K562 (cell line): ENCODE measurements around the gene FAM110D. TPM values are rescaled to one million over a fixed set of nuclear protein-coding genes. Genes with fewer than 3 reads are reported as not detected.

Source experiments
- CCNT2 ChIP-seq: IDR thresholded peaks from 2 replicates; pipeline ENCODE4 v1.6.1; 2011; ENCODE audit warnings: borderline replicate concordance, low read depth, mild to moderate bottlenecking, moderate library complexity, mixed read lengths, low read length; ENCODE audit not compliant: insufficient read length; ENCODE audit errors: extremely low read depth
- CEBPB ChIP-seq: fragments of 450-650 bp; IDR thresholded peaks from 2 replicates; pipeline ENCODE4 v1.6.1; 2016; ENCODE audit warnings: missing genetic modification characterization, missing compliant biosample characterization
- CEBPG ChIP-seq, 3 experiments: fragments of 200-800 bp in 1 of 3; sonication (Bioruptor generic) in 1 of 3; sonication (generic) in 1 of 3; formaldehyde crosslinking in 1 of 3; IDR thresholded peaks in 2 of 3; conservative IDR thresholded peaks in 1 of 3; 2 replicates each; pipeline versions ENCODE4 v1.6.1 to v1.8.0; 2016 to 2022; ENCODE audit warnings: missing compliant biosample characterization in 2 of 3, missing genetic modification characterization in 2 of 3, mild to moderate bottlenecking in 1 of 3, missing genetic modification reagents in 1 of 3
- CHD4 ChIP-seq: fragments of 200-600 bp; sonication (generic); IDR thresholded peaks from 3 replicates; pipeline ENCODE4 v1.6.1; 2012; ENCODE audit warnings: low read depth, mild to moderate bottlenecking, mixed read lengths, low read length, inconsistent platforms; ENCODE audit not compliant: insufficient read depth, insufficient replicate concordance, poor library complexity, severe bottlenecking
- CREBBP ChIP-seq: IDR thresholded peaks from one replicate; pipeline ENCODE4 v1.6.1; 2012; ENCODE audit warnings: low read depth, mild to moderate bottlenecking, control low read depth, inconsistent platforms, low read length
- CSDE1 ChIP-seq, 2 experiments: fragments of 450-650 bp; IDR thresholded peaks; 2 replicates each; pipeline ENCODE4 v1.6.1; 2016; ENCODE audit warnings: mild to moderate bottlenecking in 1 of 2
- ETV1 ChIP-seq: fragments of 450-650 bp; conservative IDR thresholded peaks from 2 replicates; pipeline ENCODE4 v1.6.1; 2016; ENCODE audit warnings: missing genetic modification characterization, control low read depth, low read depth, missing compliant biosample characterization
- GATAD2A ChIP-seq: fragments of 450-650 bp; IDR thresholded peaks from 2 replicates; pipeline ENCODE4 v1.6.1; 2017
- HDAC2 ChIP-seq: fragments of 450-650 bp; IDR thresholded peaks from 2 replicates; pipeline ENCODE4 v1.6.1; 2016; ENCODE audit warnings: mild to moderate bottlenecking
- LCOR ChIP-seq: sonication (generic); formaldehyde crosslinking; IDR thresholded peaks from 2 replicates; pipeline ENCODE4 v1.8.0; 2022; ENCODE audit warnings: mild to moderate bottlenecking, missing genetic modification reagents
- MCM5 ChIP-seq: fragments of 450-650 bp; IDR thresholded peaks from 2 replicates; pipeline ENCODE4 v1.6.1; 2016; ENCODE audit warnings: low read depth
- NBN ChIP-seq: fragments of 450-650 bp; IDR thresholded peaks from 2 replicates; pipeline ENCODE4 v1.6.1; 2016; ENCODE audit warnings: low read depth, mild to moderate bottlenecking
- SLC30A9 ChIP-seq: fragments of 250-450 bp; sonication (Bioruptor Pico); IDR thresholded peaks from 2 replicates; pipeline ENCODE4 v1.8.0; 2022; ENCODE audit warnings: mild to moderate bottlenecking, moderate library complexity
- SMAD4 ChIP-seq: fragments of 250-450 bp; sonication (Bioruptor Pico); conservative IDR thresholded peaks from 2 replicates; pipeline ENCODE4 v1.8.0; 2021; ENCODE audit warnings: inconsistent platforms, mild to moderate bottlenecking, moderate library complexity
- SPI1 ChIP-seq: IDR thresholded peaks from 2 replicates; pipeline ENCODE4 v1.6.1; 2011; ENCODE audit warnings: low read depth, low read length, control low read depth, borderline replicate concordance
- TEAD4 ChIP-seq, 2 experiments: sonication (generic) in 1 of 2; formaldehyde crosslinking in 1 of 2; IDR thresholded peaks; 2 replicates each; pipeline versions ENCODE4 v1.6.1 to v1.8.0; 2012 to 2022; ENCODE audit warnings: borderline replicate concordance in 1 of 2, inconsistent platforms in 1 of 2, low read length in 1 of 2, mild to moderate bottlenecking in 1 of 2, missing genetic modification reagents in 1 of 2
- U2AF1 ChIP-seq: fragments of 200-400 bp; formaldehyde crosslinking; optimal IDR thresholded peaks from 2 replicates; pipeline ENCODE3; 2017; ENCODE audit warnings: mild to moderate bottlenecking, low read depth, low read length, moderate library complexity
- ZNF408 ChIP-seq: fragments of 250-450 bp; sonication (Bioruptor Pico); IDR thresholded peaks from 2 replicates; pipeline ENCODE4 v1.4.0; 2020; ENCODE audit warnings: low read depth, mild to moderate bottlenecking, moderate library complexity
- ZNF699 ChIP-seq: fragments of 250-450 bp; sonication (Bioruptor Pico); IDR thresholded peaks from 2 replicates; pipeline ENCODE4 v1.8.0; 2021; ENCODE audit warnings: mild to moderate bottlenecking, moderate library complexity; ENCODE audit not compliant: insufficient replicate concordance
- ZNF76 ChIP-seq: fragments of 250-450 bp; sonication (Bioruptor Pico); IDR thresholded peaks from 2 replicates; pipeline ENCODE4 v1.4.0; 2020; ENCODE audit warnings: mild to moderate bottlenecking, moderate library complexity, borderline replicate concordance
- ZSCAN32 ChIP-seq: fragments of 450-650 bp; formaldehyde crosslinking; IDR thresholded peaks from 2 replicates; pipeline ENCODE4 v1.4.0; 2020; ENCODE audit warnings: mild to moderate bottlenecking, moderate library complexity
- polyA plus RNA-seq, 8 experiments: library from polyadenylated mRNA; depleted of rRNA in 4 of 8; stranded (reverse) in 5 of 8; unstranded in 3 of 8; fragments of >200 nt; fragmentation: Nextera tagmentation in 2 of 8; fragmentation: Illumina TruSeq in 1 of 8; extraction: Ambion mirVana in 2 of 8; extraction: Trizol in 1 of 8; gene quantifications; 2 replicates each; pipeline versions ENCODE4 v1.2.1 to v1.2.3, GENCODE V29; 2011 to 2014; ENCODE audit warnings: inconsistent platforms in 1 of 8, missing spikeins in 1 of 8
- total RNA-seq, 7 experiments: library from RNA; depleted of rRNA in 6 of 7; stranded (reverse); fragments of >200 nt in 6 of 7; fragmentation: Illumina TruSeq in 2 of 7; extraction: Trizol in 2 of 7; gene quantifications; 2 replicates each; pipeline versions ENCODE4 v1.2.1 to v1.2.3, GENCODE V29; 2011 to 2021; ENCODE audit warnings: low replicate concordance in 1 of 7
- TF ChIP-seq, protein P1 (sequence below): fragments of 450-650 bp; IDR thresholded peaks from 2 replicates; pipeline ENCODE4 v1.6.1; 2017; ENCODE audit warnings: antibody characterized with exemption

FAM110D gene
- total and polyA plus RNA-seq, 9 of the 15 experiments (the other 6 are each of a cell fraction or from before 2014, with no cell fraction given), result 0.04 to 1.1 (median 0.33) TPM

GRCh38 chr1:26127235-26128163 lies 31.4 kb upstream of the FAM110D start (continued):
- TF ChIP-seq NBN (no peak), CHD4 (no peak), ZNF76 (CRISPR knock-in tag) (no peak), ZSCAN32 (no peak), ETV1 (no peak), CSDE1 (IDR thresholded peaks at IDR 0.05) (no peak), HDAC2 (peak; percentile 40), SMAD4 (CRISPR knock-in tag) (peak; percentile 43; the same call in 1 of the 2 replicates), ZNF408 (CRISPR knock-in tag) (no peak), LCOR (CRISPR knock-in tag) (0 out of 2 replicates have a peak, but pooled peaks have one; percentile 53), CEBPB (tag) (0 out of 2 replicates have a peak, but pooled peaks have one; percentile 12), U2AF1 (no peak), SPI1 (no peak), SLC30A9 (CRISPR knock-in tag) (no peak), GATAD2A (no peak), CCNT2 (no peak), CREBBP (no peak), CEBPG (CRISPR knock-in tag; IDR thresholded peaks at IDR 0.05) (no peak), CEBPG (tag; conservative IDR thresholded peaks at IDR 0.05 in 1 of 2, IDR thresholded peaks at IDR 0.05 in 1 of 2) (0 out of 4 replicates have a peak, but pooled peaks of 1 of the 2 experiments have one; percentile 7), ZNF699 (CRISPR knock-in tag) (no peak), MCM5 (no peak), TEAD4 (IDR thresholded peaks at IDR 0.05; ENCODE audit: low read length) (no peak; the same call in 1 of the 2 replicates), TEAD4 (CRISPR knock-in tag; IDR thresholded peaks at IDR 0.05; ENCODE audit: borderline replicate concordance) (no peak)
- TF ChIP-seq, protein P1, sequence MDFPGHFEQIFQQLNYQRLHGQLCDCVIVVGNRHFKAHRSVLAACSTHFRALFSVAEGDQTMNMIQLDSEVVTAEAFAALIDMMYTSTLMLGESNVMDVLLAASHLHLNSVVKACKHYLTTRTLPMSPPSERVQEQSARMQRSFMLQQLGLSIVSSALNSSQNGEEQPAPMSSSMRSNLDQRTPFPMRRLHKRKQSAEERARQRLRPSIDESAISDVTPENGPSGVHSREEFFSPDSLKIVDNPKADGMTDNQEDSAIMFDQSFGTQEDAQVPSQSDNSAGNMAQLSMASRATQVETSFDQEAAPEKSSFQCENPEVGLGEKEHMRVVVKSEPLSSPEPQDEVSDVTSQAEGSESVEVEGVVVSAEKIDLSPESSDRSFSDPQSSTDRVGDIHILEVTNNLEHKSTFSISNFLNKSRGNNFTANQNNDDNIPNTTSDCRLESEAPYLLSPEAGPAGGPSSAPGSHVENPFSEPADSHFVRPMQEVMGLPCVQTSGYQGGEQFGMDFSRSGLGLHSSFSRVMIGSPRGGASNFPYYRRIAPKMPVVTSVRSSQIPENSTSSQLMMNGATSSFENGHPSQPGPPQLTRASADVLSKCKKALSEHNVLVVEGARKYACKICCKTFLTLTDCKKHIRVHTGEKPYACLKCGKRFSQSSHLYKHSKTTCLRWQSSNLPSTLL, result no peak
